HG02981 (cell line): ENCODE data around the gene SMARCA2.
A peak's percentile ranks its signal among the peaks of the same experiment; 100 is the strongest.

ENCODE experiments used
- ATAC-seq: cut with Tn5 transposase; IDR thresholded peaks from one replicate; pipeline ENCODE4 v1.9.1; 2021; ENCODE audit warnings: mild to moderate bottlenecking, moderate library complexity; ENCODE audit not compliant: unreplicated experiment

The SMARCA2 gene

GRCh38 chr9:2086971-2087370 lies 71.8 kb downstream of the SMARCA2 start:
- peak; percentile 46 for ATAC-seq

GRCh38 chr9:2087500-2088313 lies 72.6 kb downstream of the SMARCA2 start:
- peak; percentile 84 for ATAC-seq

- ATAC-seq: no peak
Observed at GRCh38 chr9:2093920-2094597, 78.9 kb downstream of the SMARCA2 start.

GRCh38 chr9:2096376-2096970 lies 81.3 kb downstream of the SMARCA2 start:
- ATAC-seq: no peak

- no peak for ATAC-seq
Observed at GRCh38 chr9:2106666-2107065, 91.5 kb downstream of the SMARCA2 start.

- ATAC-seq: no peak
Observed at GRCh38 chr9:2107906-2108451, 92.8 kb downstream of the SMARCA2 start.

- ATAC-seq: no peak
Observed at GRCh38 chr9:2109069-2109650, 94.0 kb downstream of the SMARCA2 start.

GRCh38 chr9:2110036-2110435 lies 94.9 kb downstream of the SMARCA2 start:
- ATAC-seq: no peak

- ATAC-seq: no peak
Observed at GRCh38 chr9:2116073-2116472, 100.9 kb downstream of the SMARCA2 start.

GRCh38 chr9:2117527-2117926 lies 102.4 kb downstream of the SMARCA2 start:
- no peak for ATAC-seq

GRCh38 chr9:2119566-2119965 lies 104.4 kb downstream of the SMARCA2 start:
- ATAC-seq: no peak

- ATAC-seq: no peak
Observed at GRCh38 chr9:2120926-2121689, 106.0 kb downstream of the SMARCA2 start.

GRCh38 chr9:2122299-2122698 lies 107.2 kb downstream of the SMARCA2 start:
- ATAC-seq: no peak

GRCh38 chr9:2125906-2126305 lies 110.8 kb downstream of the SMARCA2 start:
- ATAC-seq: no peak

- no peak for ATAC-seq
Observed at GRCh38 chr9:2126331-2126803, 111.2 kb downstream of the SMARCA2 start.

GRCh38 chr9:2127486-2127885 lies 112.3 kb downstream of the SMARCA2 start:
- ATAC-seq: no peak

GRCh38 chr9:2128141-2128540 lies 113.0 kb downstream of the SMARCA2 start:
- no peak for ATAC-seq

GRCh38 chr9:2128618-2129017 lies 113.5 kb downstream of the SMARCA2 start:
- no peak for ATAC-seq

- no peak for ATAC-seq
Observed at GRCh38 chr9:2130941-2131340, 115.8 kb downstream of the SMARCA2 start.

- ATAC-seq: no peak
Observed at GRCh38 chr9:2132484-2133082, 117.4 kb downstream of the SMARCA2 start.
